Stimulated activated CD8-positive, alpha-beta memory T cell treated with anti-CD3 and anti-CD28 coated beads, Interleukin-7, amount 100 ng/mL, for 1 hour (primary cell): Measurements from ENCODE around the gene IMMP2L.

Experiments used
- DNase-seq, 2 donors: peaks; one replicate each; pipeline ENCODE4 v3.0.0-alpha.2; 2020; ENCODE audit warnings: low read depth in 2 of 2

Gene IMMP2L

GRCh38 chr7:110633313-110633712, 929.0 kb downstream of the IMMP2L start:
- no peak for DNase-seq

DNA sequence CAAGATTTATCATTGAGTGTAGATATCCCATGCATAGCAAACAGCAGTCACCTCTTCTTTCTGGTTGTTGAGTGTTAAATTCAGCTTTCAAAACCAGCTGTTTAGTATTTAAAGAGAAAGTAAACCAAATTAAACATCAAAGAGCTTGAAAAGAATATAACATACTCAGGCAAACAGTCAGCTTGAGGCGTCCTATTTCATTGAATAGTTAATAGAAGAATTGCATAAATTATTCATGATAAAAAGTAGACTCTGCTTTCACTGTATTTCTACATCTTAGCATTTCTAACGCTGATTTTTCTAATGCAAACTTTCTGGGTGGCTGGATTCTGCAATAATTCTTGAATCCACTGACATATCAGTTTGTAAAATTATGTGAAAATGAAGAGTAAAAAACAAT, 935.9 kb downstream of the IMMP2L start:
- DNase-seq, result no peak

DNA sequence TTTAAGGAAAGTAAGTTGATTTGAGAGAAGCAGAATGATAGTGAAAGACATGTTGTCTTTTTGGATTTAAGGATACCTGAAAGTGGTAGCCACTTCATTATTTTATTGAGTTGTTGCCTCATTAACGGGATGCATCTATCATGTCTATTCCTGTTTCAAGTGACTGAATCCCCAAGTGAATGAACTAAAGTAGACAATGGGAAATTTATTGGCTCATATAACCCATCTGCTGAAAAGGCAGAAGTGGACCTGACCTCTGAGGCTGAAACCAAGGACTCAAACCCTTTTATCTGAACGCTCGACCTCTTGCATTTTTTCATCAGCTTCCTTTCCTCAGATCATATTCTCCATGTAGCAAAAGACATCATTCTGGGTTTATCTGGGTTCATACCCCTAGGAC, 937.0 kb downstream of the IMMP2L start:
- DNase-seq, result no peak

- no peak for DNase-seq
Observed at GRCh38 chr7:110623436-110623835, 938.9 kb downstream of the IMMP2L start.

DNA sequence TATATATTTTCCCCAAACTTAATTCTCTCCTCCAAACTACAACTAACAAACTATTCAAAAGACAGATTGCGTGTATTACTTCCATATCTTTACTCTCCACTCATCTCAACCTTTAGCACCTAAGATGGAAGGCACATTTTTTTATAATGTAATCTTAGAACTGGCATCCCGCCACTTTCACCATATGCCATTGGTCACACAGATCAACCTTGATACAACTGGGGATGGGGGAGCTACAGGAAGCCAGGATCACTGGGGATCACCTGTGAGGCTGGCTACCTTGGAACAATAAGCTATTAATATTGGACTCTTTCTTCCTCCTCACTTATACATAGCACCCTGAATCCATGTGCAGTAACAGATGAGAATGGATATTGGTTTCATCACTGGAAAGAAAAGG, 941.0 kb downstream of the IMMP2L start:
- no peak for DNase-seq

- no peak for DNase-seq
Observed at GRCh38 chr7:110620110-110620735, 942.1 kb downstream of the IMMP2L start.
